GM23248 (cell line): ENCODE measurements around the gene ETV6.

Source experiments
- EZH2 ChIP-seq: fragments of 200-600 bp; sonication (generic); IDR thresholded peaks from 2 replicates; pipeline ENCODE4 v1.6.1; 2018; ENCODE audit warnings: antibody characterized with exemption, mild to moderate bottlenecking; ENCODE audit not compliant: insufficient read depth, poor library complexity, severe bottlenecking
- EZH2phosphoT487 ChIP-seq: fragments of 200-600 bp; sonication (generic); IDR thresholded peaks from 2 replicates; pipeline ENCODE4 v1.6.1; 2018; ENCODE audit warnings: antibody characterized with exemption, moderate library complexity, mild to moderate bottlenecking, low read depth; ENCODE audit not compliant: insufficient read depth

DNA sequence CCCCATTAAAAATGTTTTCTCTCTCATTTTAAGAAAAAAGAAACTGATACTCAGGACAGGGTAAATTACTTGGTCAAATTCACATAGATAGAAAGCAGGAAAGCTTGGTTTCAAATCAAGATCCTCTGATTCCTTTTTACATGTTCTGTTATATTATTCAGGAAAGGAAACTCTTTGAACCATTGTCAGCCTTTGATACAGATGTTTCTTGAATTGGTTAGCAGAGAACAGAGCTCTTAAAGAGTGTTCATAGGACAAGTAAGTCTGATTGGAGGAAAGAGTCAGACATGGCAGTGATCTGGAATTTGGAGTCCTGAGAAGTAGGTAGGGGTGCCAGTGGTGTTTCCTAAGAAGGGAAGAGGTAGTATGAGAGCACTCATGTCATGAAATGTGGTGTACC, 256.1 kb downstream of the ETV6 start:
- no peak for TF ChIP-seq EZH2
- no peak for TF ChIP-seq EZH2phosphoT487
